GM13977 (cell line): ENCODE data around the gene NES.
A peak's percentile ranks its signal among the peaks of the same experiment; 100 is the strongest.

Experiments
- DNase-seq: peaks from one replicate; pipeline ENCODE4 v3.0.0; 2012; ENCODE audit warnings: low spot score
- in situ Hi-C: fragments of 300-500 bp; cut with MboI; formaldehyde crosslinking; loops from one replicate; pipeline ENCODE4 v1.12.0; 2022; ENCODE audit warnings: low sequenced_read_pairs, low pct_unique_long_range_greater_than_20kb, mixed read lengths, inconsistent platforms; ENCODE audit not compliant: unreplicated experiment
- TF ChIP-seq, protein P1 (sequence below): IDR thresholded peaks from 2 replicates; pipeline ENCODE4 v1.5.1; 2012; ENCODE audit warnings: mild to moderate bottlenecking, control low read depth; ENCODE audit not compliant: insufficient read depth; ENCODE audit errors: extremely low read depth, missing control alignments

Gene NES

DNA sequence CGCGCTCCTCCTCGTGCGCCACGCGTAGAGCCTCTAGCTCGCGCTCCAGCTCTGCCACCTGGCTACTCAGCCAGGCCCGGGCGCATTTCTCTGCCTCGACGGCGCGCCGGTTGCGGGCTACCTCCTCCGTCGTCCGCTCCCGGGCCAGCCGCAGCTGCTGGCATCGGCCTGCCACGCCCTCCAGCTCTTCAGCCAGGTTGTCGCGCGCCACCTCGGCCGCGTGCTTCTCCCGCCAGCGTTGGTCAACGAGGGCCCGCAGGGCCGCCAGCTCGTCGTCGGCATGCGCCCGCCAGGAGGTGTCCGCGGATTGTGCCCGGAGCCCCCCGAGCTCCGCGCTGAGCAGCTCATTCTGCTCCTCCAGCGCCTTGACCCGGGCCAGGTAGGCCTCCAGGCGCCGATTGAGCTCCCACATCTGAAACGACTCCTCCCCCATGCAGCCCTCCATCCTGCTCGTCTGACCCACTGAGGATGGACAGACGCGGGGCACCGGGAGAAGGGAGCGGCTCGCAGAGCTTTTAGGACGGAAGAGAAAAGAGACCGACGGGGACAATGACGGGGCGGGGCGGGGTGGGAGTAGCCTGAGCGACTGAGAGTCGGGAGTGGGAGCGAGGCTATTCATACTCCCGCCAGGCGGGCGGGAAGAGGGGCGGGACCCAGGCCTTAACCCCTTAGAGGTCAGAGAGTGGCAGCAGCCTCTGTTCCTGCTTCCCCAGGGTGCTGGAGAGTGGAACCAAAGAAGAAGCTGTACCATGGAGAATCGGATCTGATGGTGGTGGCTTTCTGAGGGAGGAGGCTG lies at the start of gene NES:
NES (minus strand) TSS at position 588 of the 796 bp plus-strand sequence; CDS start at position 445, 143 bp downstream.
- DNase-seq: no peak
- TF ChIP-seq, protein P1, sequence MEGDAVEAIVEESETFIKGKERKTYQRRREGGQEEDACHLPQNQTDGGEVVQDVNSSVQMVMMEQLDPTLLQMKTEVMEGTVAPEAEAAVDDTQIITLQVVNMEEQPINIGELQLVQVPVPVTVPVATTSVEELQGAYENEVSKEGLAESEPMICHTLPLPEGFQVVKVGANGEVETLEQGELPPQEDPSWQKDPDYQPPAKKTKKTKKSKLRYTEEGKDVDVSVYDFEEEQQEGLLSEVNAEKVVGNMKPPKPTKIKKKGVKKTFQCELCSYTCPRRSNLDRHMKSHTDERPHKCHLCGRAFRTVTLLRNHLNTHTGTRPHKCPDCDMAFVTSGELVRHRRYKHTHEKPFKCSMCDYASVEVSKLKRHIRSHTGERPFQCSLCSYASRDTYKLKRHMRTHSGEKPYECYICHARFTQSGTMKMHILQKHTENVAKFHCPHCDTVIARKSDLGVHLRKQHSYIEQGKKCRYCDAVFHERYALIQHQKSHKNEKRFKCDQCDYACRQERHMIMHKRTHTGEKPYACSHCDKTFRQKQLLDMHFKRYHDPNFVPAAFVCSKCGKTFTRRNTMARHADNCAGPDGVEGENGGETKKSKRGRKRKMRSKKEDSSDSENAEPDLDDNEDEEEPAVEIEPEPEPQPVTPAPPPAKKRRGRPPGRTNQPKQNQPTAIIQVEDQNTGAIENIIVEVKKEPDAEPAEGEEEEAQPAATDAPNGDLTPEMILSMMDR: no peak
- in situ Hi-C loops: no loop called here

GRCh38 chr1:156726549-156727226 lies 49.5 kb upstream of the NES start:
- peak; percentile 73 for DNase-seq
- in situ Hi-C loops: no loop called here
- TF ChIP-seq, protein P1: peak; percentile 71

DNA sequence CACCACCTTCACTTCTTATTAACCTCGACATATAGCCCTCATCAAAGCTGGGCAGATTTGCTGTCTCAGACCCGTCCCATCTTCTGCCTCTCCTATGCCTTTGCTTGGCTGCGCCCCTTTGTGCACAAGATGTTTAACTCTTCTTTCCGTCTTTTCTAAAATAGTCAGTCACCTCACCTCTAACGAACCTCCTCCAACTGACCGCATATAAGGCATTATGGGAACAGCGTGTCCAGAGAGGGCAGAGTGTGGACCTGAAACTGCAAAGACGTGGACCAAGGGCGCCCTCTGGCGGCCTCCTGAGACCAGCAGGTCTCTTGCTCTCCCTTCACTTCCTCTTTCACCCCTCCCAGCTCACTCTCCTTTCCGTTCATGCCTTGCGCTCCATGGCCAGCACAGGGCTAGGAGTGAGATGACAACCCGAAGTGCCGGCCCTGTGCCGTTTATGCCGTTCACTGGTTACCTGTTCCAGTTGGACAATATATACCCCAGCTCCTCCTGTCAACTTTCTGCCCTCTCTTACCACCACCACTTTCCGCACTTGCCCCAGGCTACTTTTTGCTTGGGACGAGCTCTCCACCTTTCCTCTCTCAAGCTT lies 48.6 kb upstream of the NES start:
- DNase-seq: peak; percentile 85
- in situ Hi-C loops: no loop called here
- TF ChIP-seq, protein P1: peak; percentile 96

- DNase-seq: no peak
- in situ Hi-C loops: loop anchor here (25.0 kb wide), 1 partner anchor 141 kb away; the partner anchor contains the start of genes INSRR and NTRK1
- TF ChIP-seq, protein P1: no peak
These were observed 44.3 kb upstream of the NES start for GRCh38 chr1:156721535-156721934.

GRCh38 chr1:156721131-156721530 lies 43.9 kb upstream of the NES start:
- TF ChIP-seq, protein P1: no peak
- in situ Hi-C loops: loop anchor here (25.0 kb wide), 1 partner anchor 141 kb away; the partner anchor contains the start of genes INSRR and NTRK1
- DNase-seq: no peak

- TF ChIP-seq, protein P1: no peak
- in situ Hi-C loops: loop anchor here (25.0 kb wide), 1 partner anchor 145 kb away; the partner anchor contains the start of genes INSRR and NTRK1
- DNase-seq: no peak
These were observed 40.1 kb upstream of the NES start for GRCh38 chr1:156717351-156717750.
